Left ventricle myocardium inferior (tissue), 1 donor: ENCODE results near the gene EVA1A. TPM values are rescaled to one million over a fixed set of nuclear protein-coding genes. Genes with fewer than 3 reads are reported as not detected.

Experiments
- DNase-seq: peaks from one replicate; pipeline ENCODE4 v3.0.0-alpha.2; 2020
- H3K27ac ChIP-seq: fragments of 200-600 bp; replicated peaks from 2 replicates; pipeline ENCODE4 v1.8.0; 2021
- H3K27me3 ChIP-seq: fragments of 200-600 bp; 2 replicates; pipeline ENCODE4 v1.8.0; 2021; ENCODE audit warnings: low read depth
- H3K36me3 ChIP-seq: fragments of 200-600 bp; 2 replicates; pipeline ENCODE4 v1.8.0; 2021
- H3K4me1 ChIP-seq: fragments of 200-600 bp; 2 replicates; pipeline ENCODE4 v1.8.0; 2021
- H3K4me3 ChIP-seq: fragments of 200-600 bp; 2 replicates; pipeline ENCODE4 v1.8.0; 2021; ENCODE audit warnings: mild to moderate bottlenecking, moderate library complexity
- H3K9me3 ChIP-seq: fragments of 200-600 bp; replicated peaks from 2 replicates; pipeline ENCODE4 v1.8.0; 2021
- intact Hi-C: fragments of 100-400 bp; cut with micrococcal nuclease; formaldehyde crosslinking; loops from one replicate; pipeline ENCODE4 v1.11.0; 2022
- total RNA-seq: library from RNA; stranded (reverse); fragmentation: NEBNext Ultra II Directional; extraction: Animal tissue kit (Norgen Biotek cat#: 25700); gene quantifications from one replicate; pipeline ENCODE4 v1.2.1, GENCODE V29; 2021
- TF ChIP-seq, protein P1 (sequence below): fragments of 200-600 bp; IDR thresholded peaks from 2 replicates; pipeline ENCODE4 v1.8.0; 2021; ENCODE audit warnings: antibody characterized with exemption, mild to moderate bottlenecking, borderline replicate concordance
- donor health status: DM: no; HTN: yes; CAD: no; lungs with severe emphysema.

The EVA1A gene
- total RNA-seq, 1 donor from 2014 or later = 0.41 TPM

DNA sequence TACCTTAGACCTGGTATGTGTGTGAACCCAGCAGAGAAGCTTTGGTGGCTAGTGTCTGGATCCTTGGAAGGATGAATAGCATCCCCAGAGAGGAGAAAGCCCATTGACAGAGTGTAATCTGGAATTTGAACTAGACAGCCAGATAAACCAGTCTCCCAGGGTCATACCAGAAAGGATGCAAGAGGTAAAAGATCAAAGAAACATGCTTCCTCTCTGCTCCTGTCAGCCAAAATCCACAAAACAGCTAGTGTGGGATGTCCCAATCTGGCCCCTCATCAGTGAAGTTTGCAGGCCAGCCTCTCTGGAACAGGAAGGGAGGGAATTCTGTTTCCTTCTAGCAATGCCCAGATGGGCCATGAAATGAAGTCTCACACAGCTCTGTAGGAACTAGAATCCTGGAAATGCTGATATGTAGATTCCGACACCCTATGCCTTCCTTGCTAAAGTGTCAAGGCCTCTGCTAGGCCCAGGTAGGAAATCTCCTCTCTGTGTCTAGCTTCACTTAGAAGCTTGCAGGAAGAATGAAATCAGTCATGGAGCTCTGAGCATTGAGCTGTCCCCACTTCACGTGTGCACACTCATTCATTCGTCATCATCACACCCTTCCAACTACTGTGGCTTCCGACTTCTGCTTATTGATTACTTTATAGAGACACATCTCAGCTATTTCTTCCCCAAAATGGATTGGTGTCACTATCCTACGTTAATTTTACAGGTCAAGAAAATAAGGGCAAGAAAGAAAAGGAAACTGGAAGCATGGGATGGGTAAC, 38.0 kb downstream of the EVA1A start:
- H3K4me1 ChIP-seq = no peaks in the 10 kb centered on the region
- H3K27ac ChIP-seq = no peak overlapping the region
- no peaks in the 10 kb centered on the region for H3K27me3 ChIP-seq
- TF ChIP-seq, protein P1, sequence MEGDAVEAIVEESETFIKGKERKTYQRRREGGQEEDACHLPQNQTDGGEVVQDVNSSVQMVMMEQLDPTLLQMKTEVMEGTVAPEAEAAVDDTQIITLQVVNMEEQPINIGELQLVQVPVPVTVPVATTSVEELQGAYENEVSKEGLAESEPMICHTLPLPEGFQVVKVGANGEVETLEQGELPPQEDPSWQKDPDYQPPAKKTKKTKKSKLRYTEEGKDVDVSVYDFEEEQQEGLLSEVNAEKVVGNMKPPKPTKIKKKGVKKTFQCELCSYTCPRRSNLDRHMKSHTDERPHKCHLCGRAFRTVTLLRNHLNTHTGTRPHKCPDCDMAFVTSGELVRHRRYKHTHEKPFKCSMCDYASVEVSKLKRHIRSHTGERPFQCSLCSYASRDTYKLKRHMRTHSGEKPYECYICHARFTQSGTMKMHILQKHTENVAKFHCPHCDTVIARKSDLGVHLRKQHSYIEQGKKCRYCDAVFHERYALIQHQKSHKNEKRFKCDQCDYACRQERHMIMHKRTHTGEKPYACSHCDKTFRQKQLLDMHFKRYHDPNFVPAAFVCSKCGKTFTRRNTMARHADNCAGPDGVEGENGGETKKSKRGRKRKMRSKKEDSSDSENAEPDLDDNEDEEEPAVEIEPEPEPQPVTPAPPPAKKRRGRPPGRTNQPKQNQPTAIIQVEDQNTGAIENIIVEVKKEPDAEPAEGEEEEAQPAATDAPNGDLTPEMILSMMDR = no peak
- no peak for DNase-seq
- intact Hi-C loops = no loop called here
- no peaks in the 10 kb centered on the region for H3K9me3 ChIP-seq
- no peak overlapping the region for H3K4me3 ChIP-seq
- no peaks in the 10 kb centered on the region for H3K36me3 ChIP-seq

DNA sequence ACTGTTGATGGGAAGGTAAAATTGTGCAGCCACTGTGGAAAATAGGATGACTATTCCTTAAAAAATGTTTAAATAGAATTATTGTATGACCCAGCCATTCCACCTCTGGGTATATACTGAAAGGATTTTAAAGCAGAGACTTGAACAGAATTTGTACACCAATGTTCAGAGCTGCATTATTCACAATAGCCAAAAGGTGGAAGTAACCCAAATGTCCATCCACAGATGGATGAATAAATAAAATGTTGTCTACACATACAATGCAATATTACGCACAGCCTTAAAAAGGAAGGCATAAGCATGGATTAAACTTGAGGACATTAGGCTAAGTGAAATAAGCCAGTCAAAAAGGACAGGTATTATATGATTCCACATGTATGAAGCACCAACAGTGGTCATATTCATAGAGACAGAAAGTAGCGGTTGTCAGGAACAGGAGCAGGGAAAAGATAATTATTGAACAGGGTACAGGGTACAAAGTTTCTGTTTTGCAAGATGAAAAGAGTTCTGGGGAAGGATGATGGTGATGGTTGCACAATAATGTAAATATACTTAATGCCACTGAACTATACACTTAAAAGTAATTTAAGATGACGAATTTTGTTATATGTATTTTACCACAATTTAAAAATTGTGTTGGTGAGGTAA, 39.4 kb downstream of the EVA1A start:
- Histone ChIP-seq H3K36me3 (no peaks in the 10 kb centered on the region), H3K9me3 (no peaks in the 10 kb centered on the region), H3K27me3 (no peaks in the 10 kb centered on the region), H3K27ac (no peak overlapping the region), H3K4me1 (no peaks in the 10 kb centered on the region), H3K4me3 (no peak overlapping the region)
- TF ChIP-seq, protein P1 = no peak
- intact Hi-C loops = no loop called here
- no peak for DNase-seq

DNA sequence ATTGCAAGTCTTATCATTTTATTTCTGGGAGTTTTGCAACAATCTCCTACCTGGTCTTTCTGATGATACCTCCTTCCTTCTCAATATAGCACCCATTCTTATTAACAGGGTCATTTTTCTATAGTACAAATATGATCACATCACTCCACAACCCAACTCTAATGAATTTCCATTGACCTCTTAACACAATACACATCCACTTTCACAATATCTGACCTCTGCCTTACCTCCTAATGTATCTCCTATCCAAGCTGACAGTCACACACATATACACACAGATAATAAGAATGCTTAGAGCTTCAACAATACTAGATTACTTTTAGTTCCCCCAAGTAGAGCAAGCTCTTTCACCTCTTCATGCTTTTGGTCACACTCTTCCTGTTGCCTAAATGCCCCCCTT, 40.9 kb downstream of the EVA1A start:
- TF ChIP-seq, protein P1 = no peak
- DNase-seq = no peak
- Histone ChIP-seq H3K36me3 (no peaks in the 10 kb centered on the region), H3K27me3 (no peaks in the 10 kb centered on the region), H3K9me3 (no peaks in the 10 kb centered on the region), H3K27ac (no peak overlapping the region), H3K4me1 (no peaks in the 10 kb centered on the region), H3K4me3 (no peak overlapping the region)
- intact Hi-C loops = no loop called here

DNA sequence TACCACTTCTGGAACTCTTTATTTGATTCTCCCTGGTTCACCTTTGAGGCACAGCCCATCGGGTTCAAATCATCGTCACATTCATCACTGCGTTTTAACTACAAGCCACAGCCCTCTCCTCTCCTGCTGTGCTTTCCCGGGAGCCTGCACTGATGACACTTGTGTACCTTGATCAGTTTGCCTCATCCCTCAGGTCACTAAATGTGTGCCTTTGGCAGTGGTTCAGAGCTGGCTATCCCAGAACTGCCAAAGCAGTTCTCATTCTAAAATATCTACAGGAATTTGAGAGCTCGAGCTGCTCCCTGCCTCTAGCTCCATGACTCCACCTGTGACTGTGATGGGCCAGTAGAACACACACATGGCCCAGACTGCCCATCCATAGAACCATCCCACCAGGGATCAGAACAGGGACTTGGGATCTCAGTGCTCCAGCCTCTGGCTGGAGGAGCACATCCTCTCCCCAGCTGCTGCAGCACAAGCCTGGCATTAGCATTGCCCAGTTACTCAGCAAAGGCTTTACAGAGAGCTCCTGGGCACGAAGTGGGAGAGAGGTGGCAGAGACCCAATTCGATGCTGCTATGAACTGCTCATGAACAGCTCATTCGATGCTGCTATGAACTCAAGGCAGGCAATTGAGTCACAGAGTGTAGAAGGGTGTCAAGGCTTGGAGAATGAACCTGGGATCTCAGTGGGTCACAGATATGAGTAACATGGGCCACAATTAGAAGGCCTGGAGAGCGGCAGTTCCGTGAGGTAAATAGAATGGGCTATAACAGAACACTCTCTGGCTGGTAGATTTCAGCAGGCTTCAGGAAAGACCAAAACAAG, 41.9 kb downstream of the EVA1A start:
- H3K27me3 ChIP-seq = no peaks in the 10 kb centered on the region
- no peak overlapping the region for H3K27ac ChIP-seq
- no peaks in the 10 kb centered on the region for H3K4me1 ChIP-seq
- no peak overlapping the region for H3K4me3 ChIP-seq
- no peak for DNase-seq
- no peaks in the 10 kb centered on the region for H3K36me3 ChIP-seq
- intact Hi-C loops = no loop called here
- TF ChIP-seq, protein P1 = no peak
- no peaks in the 10 kb centered on the region for H3K9me3 ChIP-seq

DNA sequence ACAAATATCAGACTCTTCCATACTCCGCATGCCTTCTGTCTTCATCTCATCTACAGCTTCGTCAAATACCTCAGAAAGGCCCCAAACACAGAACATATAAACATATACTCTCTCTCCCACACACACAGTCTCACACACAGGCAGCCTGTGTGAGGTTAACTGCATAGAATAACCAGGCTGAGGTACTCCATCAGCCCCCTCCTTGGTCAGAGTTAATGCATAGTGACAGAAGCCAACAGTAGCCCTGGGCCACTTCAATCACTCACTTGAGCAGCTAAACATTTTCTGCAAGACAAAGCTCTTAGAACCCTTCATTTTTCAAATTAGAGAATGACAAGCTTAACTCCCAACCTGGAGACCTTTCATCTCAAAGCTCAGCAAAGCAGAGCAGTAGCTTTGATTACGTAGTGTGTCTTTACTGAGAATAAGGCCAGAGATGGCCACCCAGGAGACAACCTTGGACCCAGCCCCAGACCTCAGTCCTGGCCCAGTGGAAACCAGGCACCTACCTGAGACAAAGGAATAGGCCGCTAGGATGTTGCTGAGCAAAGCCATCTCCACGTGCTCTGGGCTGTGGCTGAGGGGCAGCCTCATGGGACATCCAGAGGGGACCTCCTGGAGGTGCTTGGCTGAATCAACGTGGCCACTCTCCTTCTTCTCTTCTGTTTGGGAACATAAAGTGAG, 43.0 kb downstream of the EVA1A start:
- no peak for DNase-seq
- Histone ChIP-seq H3K9me3 (peaks cover 11% of the 10 kb centered on the region), H3K27ac (no peak overlapping the region), H3K36me3 (peaks cover 3% of the 10 kb centered on the region), H3K4me3 (no peak overlapping the region), H3K4me1 (no peaks in the 10 kb centered on the region), H3K27me3 (no peaks in the 10 kb centered on the region)
- TF ChIP-seq, protein P1 = no peak
- intact Hi-C loops = no loop called here
